GM18873 (cell line): ENCODE measurements around the gene PDE12.
A peak's percentile ranks its signal among the peaks of the same experiment; 100 is the strongest.
"Not testable (repeated sequence)": the region's sequence is repeated elsewhere in the genome, so short reads cannot be mapped to it uniquely, and the experiment has no call there.

ENCODE experiments used
- ATAC-seq: cut with Tn5 transposase; IDR thresholded peaks from one replicate; pipeline ENCODE4 v1.9.1; 2021; ENCODE audit warnings: mild to moderate bottlenecking, moderate library complexity, moderate number of reproducible peaks; ENCODE audit not compliant: unreplicated experiment, low FRiP score

PDE12 gene

DNA sequence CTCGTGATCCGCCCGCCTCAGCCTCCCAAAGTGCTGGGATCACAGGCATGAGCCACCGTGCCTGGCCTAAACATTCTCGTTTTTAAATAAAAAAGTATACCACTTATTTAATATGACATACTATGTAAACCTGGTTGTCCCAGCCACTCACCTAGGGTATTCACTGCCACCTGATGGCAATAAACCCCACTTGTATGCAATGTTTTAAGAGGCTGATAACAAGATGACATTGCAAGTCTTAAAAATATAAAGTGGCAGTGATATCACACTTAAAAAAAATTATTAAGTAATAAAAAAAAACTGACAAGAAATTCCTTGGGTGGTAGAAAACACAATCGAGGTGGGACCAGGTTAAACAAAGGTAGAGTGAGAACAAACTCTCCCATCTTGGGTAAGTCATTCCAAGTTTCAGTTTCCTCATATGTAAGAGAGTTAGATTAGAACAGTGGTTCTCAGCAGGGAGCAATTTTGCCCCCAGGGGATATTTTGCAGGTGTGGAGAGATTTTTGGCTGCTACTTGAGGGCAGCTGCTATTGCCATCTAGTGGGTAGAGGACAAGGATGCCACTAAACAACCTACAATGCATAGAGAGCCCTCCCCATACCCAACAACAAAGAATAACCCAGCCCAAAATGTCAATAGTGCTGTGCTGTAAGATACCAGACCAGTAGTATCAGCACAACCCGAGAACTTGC lies 26.5 kb downstream of the PDE12 start:
- no peak for ATAC-seq

DNA sequence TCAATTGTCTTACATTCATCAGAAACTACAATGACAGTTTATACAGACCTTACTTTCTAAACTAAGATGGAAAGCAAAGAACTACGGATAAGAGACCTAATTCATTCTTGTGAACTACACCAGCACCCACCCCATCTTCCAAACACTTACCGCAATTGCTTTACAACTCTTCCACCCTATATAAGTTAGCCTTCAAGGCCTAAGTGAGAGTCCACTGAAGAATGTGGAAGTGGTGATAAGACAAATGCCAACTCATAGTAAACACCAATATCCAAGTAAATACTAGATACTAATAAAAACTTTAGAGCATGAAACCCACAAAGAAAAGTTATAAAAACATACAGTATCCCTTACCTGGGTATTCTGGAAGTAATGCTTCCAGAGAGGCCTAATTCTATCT lies 27.5 kb downstream of the PDE12 start:
- no peak for ATAC-seq

DNA sequence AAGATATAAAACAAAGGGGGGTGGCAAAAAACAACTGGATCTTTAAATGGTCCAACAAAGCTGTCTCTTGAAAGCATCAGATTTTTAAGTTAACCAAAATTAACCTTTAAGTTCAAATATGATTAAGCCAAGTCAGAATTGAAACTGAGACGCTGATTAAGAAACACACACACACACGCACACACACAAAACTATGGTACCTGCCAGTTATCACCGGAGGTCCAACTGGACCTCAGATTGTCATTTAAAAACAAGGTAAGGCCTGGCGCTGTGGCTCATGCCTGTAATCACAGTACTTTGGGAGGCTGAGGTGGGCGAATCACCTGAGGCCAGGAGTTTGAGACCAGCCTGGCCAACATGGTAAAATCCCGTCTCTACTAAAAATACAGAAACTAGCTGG lies 30.7 kb downstream of the PDE12 start:
- ATAC-seq: no peak

GRCh38 chr3:57587905-57588304 lies 31.8 kb downstream of the PDE12 start:
- no peak for ATAC-seq

- no peak for ATAC-seq
These were observed 36.2 kb downstream of the PDE12 start for GRCh38 chr3:57592306-57592705.

GRCh38 chr3:57594144-57594543 lies 38.1 kb downstream of the PDE12 start:
- no peak for ATAC-seq

GRCh38 chr3:57594576-57594975 lies 38.5 kb downstream of the PDE12 start:
- ATAC-seq: no peak

GRCh38 chr3:57596495-57597126 lies 40.5 kb downstream of the PDE12 start:
- no peak for ATAC-seq

DNA sequence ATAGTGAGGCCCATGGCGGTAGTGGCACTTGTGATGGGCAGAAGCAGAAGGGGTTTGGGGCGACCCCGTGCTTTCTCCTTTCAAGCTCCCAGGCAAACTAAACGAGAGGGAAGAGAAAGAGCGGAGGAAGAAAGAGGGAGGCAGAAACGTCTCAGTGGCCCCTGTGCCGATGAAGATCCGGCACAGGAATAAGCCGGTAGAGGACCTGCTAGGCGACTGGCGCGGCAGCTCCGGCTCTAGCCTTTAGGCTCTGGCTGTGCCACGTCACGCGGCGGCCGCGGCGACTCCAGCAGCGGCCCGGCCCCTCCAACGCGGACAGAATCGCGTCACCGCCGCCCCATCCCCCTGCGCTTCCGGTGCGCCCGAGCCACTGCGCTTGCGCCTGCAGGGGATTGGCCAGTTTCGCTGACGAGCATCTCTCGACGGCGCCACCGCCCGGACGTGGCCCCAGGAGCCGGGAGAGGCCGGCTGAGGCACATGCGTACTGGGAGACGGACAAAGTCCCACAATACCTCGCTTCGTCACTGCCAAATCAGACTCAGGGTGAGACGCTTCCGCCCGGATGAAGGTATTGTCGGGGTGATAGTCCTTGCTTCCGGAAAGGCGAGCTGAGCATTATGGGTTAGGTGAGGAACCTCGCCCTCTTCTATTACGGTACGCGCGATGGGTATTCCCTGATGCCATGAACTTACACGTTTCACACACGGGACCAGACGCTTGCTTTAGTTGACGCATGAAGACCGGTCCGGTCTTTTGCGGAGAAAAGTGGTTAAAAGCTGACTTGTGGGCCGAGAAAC lies 41.3 kb downstream of the PDE12 start, which contains the start of gene ARF4:
ARF4 (minus strand) TSS at position 218 of the 797 bp plus-strand sequence; CDS start at position 14, 204 bp downstream.
- ATAC-seq: peak; percentile 98

- ATAC-seq: no peak
These were observed 42.8 kb downstream of the PDE12 start for GRCh38 chr3:57598765-57599360.

DNA sequence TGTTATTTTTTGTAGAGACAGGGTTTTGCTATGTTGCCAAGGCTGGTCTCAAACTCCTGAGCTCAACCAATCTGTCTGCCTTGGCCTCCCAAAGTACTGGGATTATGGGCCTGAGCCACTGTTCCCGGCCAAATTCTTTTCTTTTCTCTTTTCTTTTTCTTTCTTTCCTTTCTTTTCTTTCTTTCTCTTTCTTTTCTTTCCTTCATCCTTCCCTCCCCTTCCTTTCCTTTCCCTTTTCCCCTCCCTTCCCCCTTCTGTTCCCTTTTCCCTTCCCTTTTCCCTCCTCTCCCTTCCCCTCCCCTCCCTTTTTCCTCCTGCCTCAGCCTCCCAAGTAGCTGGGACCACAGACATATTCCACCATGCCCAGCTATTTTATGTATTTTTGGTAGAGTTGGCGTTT lies 44.1 kb downstream of the PDE12 start:
- no peak for ATAC-seq

DNA sequence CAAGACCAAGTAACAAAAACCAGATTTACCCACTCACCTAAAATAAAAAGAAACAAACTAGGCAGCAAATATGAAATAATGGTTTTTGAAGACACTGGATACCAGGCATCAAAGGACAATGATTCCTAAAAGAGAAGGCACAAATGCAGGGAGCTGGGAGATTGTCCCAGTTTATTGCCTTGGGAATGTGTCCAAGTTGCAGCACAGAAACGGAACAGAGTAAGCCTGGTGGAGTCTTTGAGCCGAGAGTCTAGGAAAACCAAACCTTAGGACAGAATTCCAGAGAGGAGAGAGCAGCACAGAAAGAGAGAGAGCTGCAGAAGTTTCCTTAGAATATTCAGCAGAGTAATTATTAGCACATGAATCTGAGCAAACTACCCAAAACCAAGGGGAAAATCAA lies 48.9 kb downstream of the PDE12 start:
- no peak for ATAC-seq

GRCh38 chr3:57605683-57606082 lies 49.6 kb downstream of the PDE12 start:
- no peak for ATAC-seq

DNA sequence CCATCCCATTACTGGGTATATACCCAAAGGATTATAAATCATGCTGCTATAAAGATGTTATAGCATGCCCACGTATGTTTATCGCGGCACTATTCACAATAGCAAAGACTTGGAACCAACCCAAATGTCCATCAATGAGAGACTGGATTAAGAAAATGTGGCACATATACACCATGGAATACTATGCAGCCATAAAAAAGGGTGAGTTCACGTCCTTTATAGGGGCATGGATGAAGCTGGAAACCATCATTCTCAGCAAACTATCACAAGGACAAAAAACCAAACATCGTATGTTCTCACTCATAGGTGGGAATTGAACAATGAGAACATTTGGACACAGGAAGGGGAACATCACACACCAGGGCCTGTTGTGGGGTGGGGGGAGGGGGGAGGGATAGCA lies 55.8 kb downstream of the PDE12 start:
- not testable (repeated sequence) for ATAC-seq

- ATAC-seq: no peak
These were observed 60.2 kb downstream of the PDE12 start for GRCh38 chr3:57616233-57616632.
